ENCODE measurements around the gene ANKMY1.

The ANKMY1 gene

GRCh38 chr2:240557808-240558207, at the start of gene ANKMY1:
ANKMY1 (minus strand) TSS chr2:240557988; CDS start chr2:240557335, 653 bp downstream.
- no peak for DNase-seq

- DNase-seq: no peak
Measured at GRCh38 chr2:240605867-240606743, 48.3 kb upstream of the ANKMY1 start.

- no peak for DNase-seq
Measured at GRCh38 chr2:240604939-240605716, 47.3 kb upstream of the ANKMY1 start.

- DNase-seq: no peak
Measured at GRCh38 chr2:240604291-240604938, 46.6 kb upstream of the ANKMY1 start.

- DNase-seq: no peak
Measured at GRCh38 chr2:240603846-240604245, 46.1 kb upstream of the ANKMY1 start.

GRCh38 chr2:240603081-240603835, 45.5 kb upstream of the ANKMY1 start:
- no peak for DNase-seq

GRCh38 chr2:240602266-240603050, 44.7 kb upstream of the ANKMY1 start:
- DNase-seq: no peak

- DNase-seq: no peak
Measured at GRCh38 chr2:240601831-240602160, 44.0 kb upstream of the ANKMY1 start.

GRCh38 chr2:240601061-240601830, 43.5 kb upstream of the ANKMY1 start:
- no peak for DNase-seq

- no peak for DNase-seq
Measured at GRCh38 chr2:240600451-240600961, 42.7 kb upstream of the ANKMY1 start.

GRCh38 chr2:240599141-240599583, 41.4 kb upstream of the ANKMY1 start:
- DNase-seq: no peak

GRCh38 chr2:240598311-240598911, 40.6 kb upstream of the ANKMY1 start:
- DNase-seq: no peak

GRCh38 chr2:240597419-240598181, 39.8 kb upstream of the ANKMY1 start:
- no peak for DNase-seq

- DNase-seq: no peak
Measured at GRCh38 chr2:240597054-240597418, 39.2 kb upstream of the ANKMY1 start.

- DNase-seq: no peak
Measured at GRCh38 chr2:240596491-240596931, 38.7 kb upstream of the ANKMY1 start.

GRCh38 chr2:240596080-240596460, 38.3 kb upstream of the ANKMY1 start:
- no peak for DNase-seq

- no peak for DNase-seq
Measured at GRCh38 chr2:240595381-240596079, 37.7 kb upstream of the ANKMY1 start.

GRCh38 chr2:240594511-240595380, 37.0 kb upstream of the ANKMY1 start:
- no peak for DNase-seq
